ENCODE data around the gene YY1. TPM values are rescaled to one million over a fixed set of nuclear protein-coding genes. Genes with fewer than 3 reads are reported as not detected.

Gene YY1
- total RNA-seq, 1 donor from 2014 or later: 43.0 TPM

GRCh38 chr14:100325231-100325632 lies 86.3 kb downstream of the YY1 start:
- intact Hi-C loops (cut with DNase I): no loop called here
- DNase-seq (ENCODE audit: extremely low spot score in 2 of 2): no peak

GRCh38 chr14:100325958-100326357 lies 87.0 kb downstream of the YY1 start:
- TF ChIP-seq POLR2AphosphoS5 (IDR thresholded peaks at IDR 0.05; ENCODE audit: insufficient read depth in 1 of 2, low read depth in 1 of 2) (no peak), CTCF (IDR thresholded peaks at IDR 0.05) (no peak), POLR2A (IDR thresholded peaks at IDR 0.05) (no peak)
- no peaks in the 10 kb centered on the region for H3K36me3 ChIP-seq
- H3K27me3 ChIP-seq: no peaks in the 10 kb centered on the region
- H3K27ac ChIP-seq: no peak overlapping the region
- H3K9me3 ChIP-seq: no peaks in the 10 kb centered on the region
- no peaks in the 10 kb centered on the region for H3K4me1 ChIP-seq
- DNase-seq (ENCODE audit: extremely low spot score in 2 of 2): no peak
- intact Hi-C loops (cut with DNase I): no loop called here
- H3K4me3 ChIP-seq: no peak overlapping the region

More at GRCh38 chr14:100325231-100325632, 86.3 kb downstream of the YY1 start:
- no peaks in the 10 kb centered on the region for H3K9me3 ChIP-seq
- H3K27me3 ChIP-seq: no peaks in the 10 kb centered on the region
- H3K27ac ChIP-seq: no peak overlapping the region
- H3K4me1 ChIP-seq: no peaks in the 10 kb centered on the region
- no peak for TF ChIP-seq CTCF (IDR thresholded peaks at IDR 0.05)
- TF ChIP-seq POLR2AphosphoS5 (IDR thresholded peaks at IDR 0.05; ENCODE audit: insufficient read depth in 1 of 2, low read depth in 1 of 2): no peak
- no peak for TF ChIP-seq POLR2A (IDR thresholded peaks at IDR 0.05)
- H3K36me3 ChIP-seq: no peaks in the 10 kb centered on the region
- H3K4me3 ChIP-seq: no peak overlapping the region

- Histone ChIP-seq H3K27ac (no peak overlapping the region), H3K4me1 (no peaks in the 10 kb centered on the region), H3K36me3 (no peaks in the 10 kb centered on the region), H3K4me3 (no peak overlapping the region), H3K9me3 (no peaks in the 10 kb centered on the region), H3K27me3 (no peaks in the 10 kb centered on the region)
- intact Hi-C loops (cut with DNase I): no loop called here
- no peak for TF ChIP-seq POLR2AphosphoS5 (IDR thresholded peaks at IDR 0.05; ENCODE audit: insufficient read depth in 1 of 2, low read depth in 1 of 2)
- no peak for TF ChIP-seq POLR2A (IDR thresholded peaks at IDR 0.05)
- no peak for TF ChIP-seq CTCF (IDR thresholded peaks at IDR 0.05)
- DNase-seq (ENCODE audit: extremely low spot score in 2 of 2): no peak
These were observed 88.2 kb downstream of the YY1 start for GRCh38 chr14:100327128-100327527.

- H3K9me3 ChIP-seq: no peaks in the 10 kb centered on the region
- no peaks in the 10 kb centered on the region for H3K27me3 ChIP-seq
- no peaks in the 10 kb centered on the region for H3K4me1 ChIP-seq
- DNase-seq (ENCODE audit: extremely low spot score in 2 of 2): no peak
- H3K27ac ChIP-seq: no peak overlapping the region
- intact Hi-C loops (cut with DNase I): no loop called here
- no peak overlapping the region for H3K4me3 ChIP-seq
- H3K36me3 ChIP-seq: no peaks in the 10 kb centered on the region
- TF ChIP-seq POLR2A (IDR thresholded peaks at IDR 0.05) (no peak), CTCF (IDR thresholded peaks at IDR 0.05) (no peak), POLR2AphosphoS5 (IDR thresholded peaks at IDR 0.05; ENCODE audit: insufficient read depth in 1 of 2, low read depth in 1 of 2) (no peak)
These were observed 89.7 kb downstream of the YY1 start for GRCh38 chr14:100328495-100329163.

GRCh38 chr14:100329233-100330006 lies 90.5 kb downstream of the YY1 start:
- TF ChIP-seq CTCF (IDR thresholded peaks at IDR 0.05) (no peak), POLR2A (IDR thresholded peaks at IDR 0.05) (no peak), POLR2AphosphoS5 (IDR thresholded peaks at IDR 0.05; ENCODE audit: insufficient read depth in 1 of 2, low read depth in 1 of 2) (no peak)
- DNase-seq (ENCODE audit: extremely low spot score in 2 of 2): no peak
- intact Hi-C loops (cut with DNase I): no loop called here
- Histone ChIP-seq H3K27ac (no peak overlapping the region), H3K4me3 (no peak overlapping the region), H3K36me3 (peaks cover 0 to 7% of the 10 kb centered on the region in 2 donors), H3K4me1 (no peaks in the 10 kb centered on the region), H3K9me3 (no peaks in the 10 kb centered on the region), H3K27me3 (no peaks in the 10 kb centered on the region)

Data from vagina (tissue), 2 donors.